Hepatocyte (in vitro differentiated cells): ENCODE measurements around the gene AP2S1. TPM values are rescaled to one million over a fixed set of nuclear protein-coding genes. Genes with fewer than 3 reads are reported as not detected.

ENCODE experiments used
- DNase-seq: peaks from one replicate; pipeline ENCODE4 v3.0.0-alpha.2; 2016; ENCODE audit warnings: low spot score
- H2AFZ ChIP-seq: fragments of 200-600 bp; sonication (generic); 2 replicates; pipeline ENCODE4 v1.6.0; 2016; ENCODE audit warnings: antibody characterized with exemption, mild to moderate bottlenecking
- H3K27ac ChIP-seq: fragments of 200-600 bp; sonication (generic); 2 replicates; pipeline ENCODE4 v1.5.1; 2016; ENCODE audit warnings: mild to moderate bottlenecking
- H3K27me3 ChIP-seq: fragments of 200-600 bp; sonication (generic); 2 replicates; pipeline ENCODE4 v1.6.1; 2016
- H3K36me3 ChIP-seq: fragments of 200-600 bp; sonication (generic); replicated peaks from 2 replicates; pipeline ENCODE4 v1.5.1; 2016; ENCODE audit warnings: low read depth; ENCODE audit not compliant: insufficient read depth
- H3K4me1 ChIP-seq: fragments of 200-600 bp; sonication (generic); 2 replicates; pipeline ENCODE4 v1.5.1; 2016; ENCODE audit warnings: mild to moderate bottlenecking, moderate library complexity; ENCODE audit not compliant: insufficient read depth
- H3K4me2 ChIP-seq: fragments of 200-600 bp; sonication (generic); 2 replicates; pipeline ENCODE4 v1.6.0; 2016
- H3K4me3 ChIP-seq: fragments of 200-600 bp; sonication (generic); 2 replicates; pipeline ENCODE4 v1.5.1; 2016; ENCODE audit warnings: mild to moderate bottlenecking
- H3K79me2 ChIP-seq: fragments of 200-600 bp; sonication (generic); 2 replicates; pipeline ENCODE4 v1.6.0; 2017; ENCODE audit warnings: mild to moderate bottlenecking
- H3K9me2 ChIP-seq: fragments of 200-600 bp; sonication (generic); replicated peaks from 2 replicates; pipeline ENCODE4 v1.6.0; 2017; ENCODE audit warnings: mild to moderate bottlenecking; ENCODE audit not compliant: insufficient read depth
- H3K9me3 ChIP-seq: fragments of 200-600 bp; sonication (generic); 2 replicates; pipeline ENCODE4 v1.5.1; 2016; ENCODE audit warnings: low read depth, mild to moderate bottlenecking
- H4K20me1 ChIP-seq: fragments of 200-600 bp; sonication (generic); 2 replicates; pipeline ENCODE4 v1.6.0; 2016; ENCODE audit warnings: mild to moderate bottlenecking; ENCODE audit not compliant: insufficient read depth, poor library complexity, severe bottlenecking
- CTCF ChIP-seq: fragments of 200-600 bp; sonication (generic); IDR thresholded peaks from 2 replicates; pipeline ENCODE4 v1.5.1; 2016; ENCODE audit warnings: antibody characterized with exemption, mild to moderate bottlenecking; ENCODE audit not compliant: poor library complexity
- EZH2 ChIP-seq: fragments of 200-600 bp; sonication (generic); IDR thresholded peaks from 2 replicates; pipeline ENCODE4 v1.6.1; 2016; ENCODE audit warnings: antibody characterized with exemption, mild to moderate bottlenecking, borderline replicate concordance
- EZH2phosphoT487 ChIP-seq: fragments of 200-600 bp; sonication (generic); IDR thresholded peaks from one replicate; pipeline ENCODE4 v1.6.1; 2018; ENCODE audit warnings: antibody characterized with exemption, mild to moderate bottlenecking, low read depth, moderate library complexity; ENCODE audit not compliant: unreplicated experiment, severe bottlenecking
- WGBS: methylation state at CpG from one replicate; pipeline ENCODE4 v1.1.6; 2016; ENCODE audit warnings: low lambda C conversion rate; ENCODE audit errors: missing lambda C conversion rate; 5-methylcytosine and 5-hydroxymethylcytosine counted together
- polyA plus RNA-seq: library from polyadenylated mRNA; unstranded; fragments of >200 nt; fragmentation: Nextera tagmentation; extraction: Ambion mirVana; gene quantifications from 2 replicates; pipeline ENCODE4 v1.2.1, GENCODE V29; 2016
- total RNA-seq: library from RNA; depleted of rRNA; stranded (reverse); fragments of >200 nt; gene quantifications from 2 replicates; pipeline ENCODE4 v1.2.3, GENCODE V29; 2014

Gene AP2S1
- total and polyA plus RNA-seq, 2 experiments from 2014 or later = 109 to 349 TPM

DNA sequence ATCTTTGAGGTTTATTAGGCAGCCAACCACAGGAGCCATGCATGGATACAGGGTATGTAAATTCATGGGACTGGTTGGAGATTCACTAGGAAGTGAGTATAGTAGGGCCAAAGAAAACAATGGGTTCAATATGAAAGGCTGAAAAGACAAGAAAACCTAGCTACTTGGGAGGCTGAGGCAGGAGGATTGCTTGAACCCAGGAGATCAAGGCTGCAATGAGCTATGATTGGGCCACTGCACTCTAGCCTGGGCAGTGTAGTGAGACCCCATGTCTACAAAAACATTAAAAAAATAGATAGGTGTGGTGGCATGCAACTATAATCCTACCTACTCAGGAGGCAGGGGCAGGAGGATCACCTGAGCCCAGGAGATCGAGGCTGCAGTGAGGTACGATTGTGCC lies 51.9 kb downstream of the AP2S1 start:
- H3K27ac ChIP-seq = no peak overlapping the region
- no peaks in the 10 kb centered on the region for H3K27me3 ChIP-seq
- H3K9me3 ChIP-seq = no peaks in the 10 kb centered on the region
- no peaks in the 10 kb centered on the region for H3K79me2 ChIP-seq
- H2AFZ ChIP-seq = no peak overlapping the region
- TF ChIP-seq EZH2 = no peak
- no peak for TF ChIP-seq EZH2phosphoT487
- TF ChIP-seq CTCF = no peak
- no peaks in the 10 kb centered on the region for H4K20me1 ChIP-seq
- H3K9me2 ChIP-seq = no peaks in the 10 kb centered on the region
- WGBS = 93% methylated on average over 2 of the region's 2 CpGs
- no peak for DNase-seq
- H3K4me3 ChIP-seq = no peak overlapping the region
- no peaks in the 10 kb centered on the region for H3K36me3 ChIP-seq
- no peak overlapping the region for H3K4me2 ChIP-seq
- H3K4me1 ChIP-seq = peaks cover 9% of the 10 kb centered on the region

- Histone ChIP-seq H3K9me2 (no peaks in the 10 kb centered on the region), H3K4me1 (peaks cover 9% of the 10 kb centered on the region), H3K79me2 (no peaks in the 10 kb centered on the region), H3K4me2 (no peak overlapping the region), H3K27me3 (no peaks in the 10 kb centered on the region), H2AFZ (no peak overlapping the region), H3K36me3 (no peaks in the 10 kb centered on the region), H4K20me1 (no peaks in the 10 kb centered on the region), H3K4me3 (no peak overlapping the region), H3K27ac (no peak overlapping the region), H3K9me3 (no peaks in the 10 kb centered on the region)
- no peak for TF ChIP-seq EZH2phosphoT487
- TF ChIP-seq CTCF = no peak
- TF ChIP-seq EZH2 = no peak
- no peak for DNase-seq
- WGBS = 100% methylated on average over 1 of the region's 1 CpG
These were observed 52.8 kb downstream of the AP2S1 start for GRCh38 chr19:46797881-46798280.

DNA sequence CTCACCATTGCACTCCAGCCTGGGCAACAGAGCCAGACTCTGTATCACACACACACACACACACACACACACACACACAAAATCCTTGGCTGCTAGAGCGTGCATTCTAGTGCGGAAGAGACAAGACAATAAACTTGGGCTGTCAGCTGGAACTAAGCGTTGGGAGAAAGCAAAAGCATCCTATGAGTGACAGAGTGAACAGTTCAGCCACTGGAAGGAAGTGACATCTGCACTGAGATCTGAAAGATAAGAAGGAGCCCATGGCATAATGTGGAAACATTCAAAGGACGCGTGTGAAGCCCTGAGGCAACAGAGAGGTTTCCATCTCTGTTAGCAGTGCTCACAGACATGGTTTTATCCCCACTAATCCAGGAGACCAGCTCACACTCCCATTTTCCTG lies 58.7 kb downstream of the AP2S1 start:
- no peaks in the 10 kb centered on the region for H3K27me3 ChIP-seq
- 54% methylated on average over 5 of the region's 5 CpGs for whole genome bisulfite sequencing
- no peaks in the 10 kb centered on the region for H3K9me3 ChIP-seq
- H3K4me1 ChIP-seq = peaks cover 9% of the 10 kb centered on the region
- H3K4me2 ChIP-seq = no peak overlapping the region
- H3K9me2 ChIP-seq = no peaks in the 10 kb centered on the region
- peaks cover 12% of the 10 kb centered on the region for H3K79me2 ChIP-seq
- TF ChIP-seq EZH2phosphoT487 = no peak
- no peak for TF ChIP-seq CTCF
- TF ChIP-seq EZH2 = no peak
- DNase-seq = no peak
- H3K4me3 ChIP-seq = no peak overlapping the region
- H4K20me1 ChIP-seq = no peaks in the 10 kb centered on the region
- no peak overlapping the region for H2AFZ ChIP-seq
- no peaks in the 10 kb centered on the region for H3K36me3 ChIP-seq
- no peak overlapping the region for H3K27ac ChIP-seq

DNA sequence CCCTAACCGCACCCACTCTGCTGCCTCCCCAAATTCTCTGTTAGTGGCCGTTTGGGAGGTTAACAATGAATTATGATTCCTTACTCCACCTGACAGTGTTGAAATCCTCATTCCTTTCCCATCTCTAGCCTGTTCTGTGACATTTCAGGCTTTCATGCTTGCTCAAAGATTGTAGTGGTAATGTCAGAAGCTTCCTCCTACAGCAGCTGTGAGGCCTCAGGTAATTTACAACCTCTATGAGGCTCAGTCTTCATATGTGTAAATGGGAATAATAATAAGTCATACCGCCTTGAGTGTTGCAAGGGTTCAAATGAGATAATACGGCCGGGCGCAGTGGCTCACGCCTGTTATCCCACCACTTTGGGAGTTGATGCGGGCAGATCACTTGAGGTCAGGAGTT lies 61.3 kb downstream of the AP2S1 start:
- Histone ChIP-seq H3K4me3 (no peak overlapping the region), H3K9me2 (no peaks in the 10 kb centered on the region), H3K4me1 (peaks cover 18% of the 10 kb centered on the region), H3K79me2 (peaks cover 30% of the 10 kb centered on the region), H3K27me3 (no peaks in the 10 kb centered on the region), H3K4me2 (no peak overlapping the region), H2AFZ (no peak overlapping the region), H3K27ac (no peak overlapping the region), H3K36me3 (no peaks in the 10 kb centered on the region), H3K9me3 (no peaks in the 10 kb centered on the region), H4K20me1 (peaks cover 4% of the 10 kb centered on the region)
- TF ChIP-seq EZH2phosphoT487 (no peak), CTCF (no peak), EZH2 (no peak)
- DNase-seq = no peak
- WGBS = 90% methylated on average over 8 of the region's 8 CpGs
